ENCODE results near the gene PUSL1. TPM values are rescaled to one million over a fixed set of nuclear protein-coding genes. Genes with fewer than 3 reads are reported as not detected.

Gene PUSL1
- total and polyA plus RNA-seq, 2 experiments from 2014 or later: 41.5 to 55.8 TPM

- H3K27ac Mint-ChIP-seq: no peak overlapping the region; the same call in 1 of the 2 replicates
- Histone ChIP-seq H3K27ac (ENCODE audit: low read depth) (no peak overlapping the region), H2AFZ (no peak overlapping the region), H3K36me3 (ENCODE audit: insufficient read depth) (peaks cover 14% of the 10 kb centered on the region; the same call in 1 of the 2 replicates), H3F3A (replicated peaks; ENCODE audit: low read depth) (0 out of 2 replicates have a peak, but pooled peaks cover 12% of the 10 kb centered on the region), H3K4me3 (no peak overlapping the region), H3K9me2 (ENCODE audit: insufficient read depth) (no peaks in the 10 kb centered on the region), H3K4me2 (no peak overlapping the region), H4K20me1 (replicated peaks; ENCODE audit: insufficient read depth) (peaks cover 28% of the 10 kb centered on the region), H3K27me3 (ENCODE audit: insufficient read depth) (no peaks in the 10 kb centered on the region), H3K4me1 (ENCODE audit: insufficient read depth) (no peaks in the 10 kb centered on the region), H3K79me2 (replicated peaks; ENCODE audit: insufficient read depth) (peaks cover 44% of the 10 kb centered on the region)
- H3K36me3 Mint-ChIP-seq (ENCODE audit: low read depth): peaks cover 57% of the 10 kb centered on the region
- no peak overlapping the region for H3K4me3 Mint-ChIP-seq
- peaks cover 14% of the 10 kb centered on the region for H3K27me3 Mint-ChIP-seq (ENCODE audit: insufficient read depth, low read depth, poor library complexity)
- H3K9me3 Mint-ChIP-seq: no peaks in the 10 kb centered on the region
- no peak for TF ChIP-seq ZNF114 (CRISPR knock-in tag; IDR thresholded peaks at IDR 0.05)
- TF ChIP-seq, protein P1, sequence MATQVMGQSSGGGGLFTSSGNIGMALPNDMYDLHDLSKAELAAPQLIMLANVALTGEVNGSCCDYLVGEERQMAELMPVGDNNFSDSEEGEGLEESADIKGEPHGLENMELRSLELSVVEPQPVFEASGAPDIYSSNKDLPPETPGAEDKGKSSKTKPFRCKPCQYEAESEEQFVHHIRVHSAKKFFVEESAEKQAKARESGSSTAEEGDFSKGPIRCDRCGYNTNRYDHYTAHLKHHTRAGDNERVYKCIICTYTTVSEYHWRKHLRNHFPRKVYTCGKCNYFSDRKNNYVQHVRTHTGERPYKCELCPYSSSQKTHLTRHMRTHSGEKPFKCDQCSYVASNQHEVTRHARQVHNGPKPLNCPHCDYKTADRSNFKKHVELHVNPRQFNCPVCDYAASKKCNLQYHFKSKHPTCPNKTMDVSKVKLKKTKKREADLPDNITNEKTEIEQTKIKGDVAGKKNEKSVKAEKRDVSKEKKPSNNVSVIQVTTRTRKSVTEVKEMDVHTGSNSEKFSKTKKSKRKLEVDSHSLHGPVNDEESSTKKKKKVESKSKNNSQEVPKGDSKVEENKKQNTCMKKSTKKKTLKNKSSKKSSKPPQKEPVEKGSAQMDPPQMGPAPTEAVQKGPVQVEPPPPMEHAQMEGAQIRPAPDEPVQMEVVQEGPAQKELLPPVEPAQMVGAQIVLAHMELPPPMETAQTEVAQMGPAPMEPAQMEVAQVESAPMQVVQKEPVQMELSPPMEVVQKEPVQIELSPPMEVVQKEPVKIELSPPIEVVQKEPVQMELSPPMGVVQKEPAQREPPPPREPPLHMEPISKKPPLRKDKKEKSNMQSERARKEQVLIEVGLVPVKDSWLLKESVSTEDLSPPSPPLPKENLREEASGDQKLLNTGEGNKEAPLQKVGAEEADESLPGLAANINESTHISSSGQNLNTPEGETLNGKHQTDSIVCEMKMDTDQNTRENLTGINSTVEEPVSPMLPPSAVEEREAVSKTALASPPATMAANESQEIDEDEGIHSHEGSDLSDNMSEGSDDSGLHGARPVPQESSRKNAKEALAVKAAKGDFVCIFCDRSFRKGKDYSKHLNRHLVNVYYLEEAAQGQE (IDR thresholded peaks at IDR 0.05; ENCODE audit: unreplicated experiment): no peak
- no peak for TF ChIP-seq EZH2phosphoT487 (IDR thresholded peaks at IDR 0.05; ENCODE audit: unreplicated experiment)
- TF ChIP-seq POLR2AphosphoS5 (IDR thresholded peaks at IDR 0.05; ENCODE audit: low read depth): no peak
- no peak for TF ChIP-seq EZH2 (IDR thresholded peaks at IDR 0.05; ENCODE audit: low read depth, unreplicated experiment)
- TF ChIP-seq, protein P2, sequence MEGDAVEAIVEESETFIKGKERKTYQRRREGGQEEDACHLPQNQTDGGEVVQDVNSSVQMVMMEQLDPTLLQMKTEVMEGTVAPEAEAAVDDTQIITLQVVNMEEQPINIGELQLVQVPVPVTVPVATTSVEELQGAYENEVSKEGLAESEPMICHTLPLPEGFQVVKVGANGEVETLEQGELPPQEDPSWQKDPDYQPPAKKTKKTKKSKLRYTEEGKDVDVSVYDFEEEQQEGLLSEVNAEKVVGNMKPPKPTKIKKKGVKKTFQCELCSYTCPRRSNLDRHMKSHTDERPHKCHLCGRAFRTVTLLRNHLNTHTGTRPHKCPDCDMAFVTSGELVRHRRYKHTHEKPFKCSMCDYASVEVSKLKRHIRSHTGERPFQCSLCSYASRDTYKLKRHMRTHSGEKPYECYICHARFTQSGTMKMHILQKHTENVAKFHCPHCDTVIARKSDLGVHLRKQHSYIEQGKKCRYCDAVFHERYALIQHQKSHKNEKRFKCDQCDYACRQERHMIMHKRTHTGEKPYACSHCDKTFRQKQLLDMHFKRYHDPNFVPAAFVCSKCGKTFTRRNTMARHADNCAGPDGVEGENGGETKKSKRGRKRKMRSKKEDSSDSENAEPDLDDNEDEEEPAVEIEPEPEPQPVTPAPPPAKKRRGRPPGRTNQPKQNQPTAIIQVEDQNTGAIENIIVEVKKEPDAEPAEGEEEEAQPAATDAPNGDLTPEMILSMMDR (conservative IDR thresholded peaks at IDR 0.05; ENCODE audit: low read depth in 2 of 2): peak; percentile 59 to 70
- TF ChIP-seq NANOG (IDR thresholded peaks at IDR 0.05; ENCODE audit: borderline replicate concordance): no peak
- H3K4me1 Mint-ChIP-seq: no peaks in the 10 kb centered on the region; the same call in 1 of the 3 replicates
- ATAC-seq: peak; percentile 90
- DNase-seq (ENCODE audit: low spot score): peak; percentile 84
Observed at GRCh38 chr1:1264868-1265272, 43.5 kb upstream of the PUSL1 start.

GRCh38 chr1:1267488-1268283 lies 40.7 kb upstream of the PUSL1 start:
- 0 out of 2 replicates have a peak, but pooled peaks cover 7% of the 10 kb centered on the region for H3F3A ChIP-seq (replicated peaks; ENCODE audit: low read depth)
- no peaks in the 10 kb centered on the region for H3K27me3 ChIP-seq (ENCODE audit: insufficient read depth)
- no peak overlapping the region for H3K27ac ChIP-seq (ENCODE audit: low read depth)
- no peak for DNase-seq (ENCODE audit: low spot score)
- H3K4me3 ChIP-seq: no peak overlapping the region
- H3K36me3 Mint-ChIP-seq (ENCODE audit: low read depth): peaks cover 42% of the 10 kb centered on the region
- H3K9me3 Mint-ChIP-seq: no peaks in the 10 kb centered on the region
- H3K9me2 ChIP-seq (ENCODE audit: insufficient read depth): no peaks in the 10 kb centered on the region
- peaks cover 22% of the 10 kb centered on the region for H3K4me1 Mint-ChIP-seq
- no peaks in the 10 kb centered on the region; the same call in 1 of the 2 replicates for H3K4me1 ChIP-seq (ENCODE audit: insufficient read depth)
- no peak overlapping the region; the same call in 2 of the 3 replicates for H3K4me3 Mint-ChIP-seq
- H2AFZ ChIP-seq: no peak overlapping the region
- peaks cover 62% of the 10 kb centered on the region for H3K79me2 ChIP-seq (replicated peaks; ENCODE audit: insufficient read depth)
- H3K27ac Mint-ChIP-seq: no peak overlapping the region
- ATAC-seq: no peak
- peaks cover 32% of the 10 kb centered on the region for H4K20me1 ChIP-seq (replicated peaks; ENCODE audit: insufficient read depth)
- H3K27me3 Mint-ChIP-seq (ENCODE audit: insufficient read depth, low read depth, poor library complexity): peaks cover 8% of the 10 kb centered on the region
- no peak overlapping the region for H3K4me2 ChIP-seq
- peaks cover 10% of the 10 kb centered on the region; the same call in 1 of the 2 replicates for H3K36me3 ChIP-seq (ENCODE audit: insufficient read depth)
- TF ChIP-seq NANOG (IDR thresholded peaks at IDR 0.05; ENCODE audit: borderline replicate concordance): no peak
- TF ChIP-seq EZH2 (IDR thresholded peaks at IDR 0.05; ENCODE audit: low read depth, unreplicated experiment): no peak
- no peak for TF ChIP-seq ZNF331 (CRISPR knock-in tag; IDR thresholded peaks at IDR 0.05; ENCODE audit: low read depth)
- no peak for TF ChIP-seq CREB1 (CRISPR knock-in tag; IDR thresholded peaks at IDR 0.05; ENCODE audit: low read depth)
- TF ChIP-seq ZNF114 (CRISPR knock-in tag; IDR thresholded peaks at IDR 0.05): no peak
- TF ChIP-seq ETS1 (IDR thresholded peaks at IDR 0.05): no peak
- TF ChIP-seq POLR2AphosphoS5 (IDR thresholded peaks at IDR 0.05; ENCODE audit: low read depth): no peak
- TF ChIP-seq, protein P1 (IDR thresholded peaks at IDR 0.05; ENCODE audit: unreplicated experiment): no peak

All from GM23338 (cell line).